HG02763 (cell line): Measurements from ENCODE around the gene NCLN.
"Not testable (repeated sequence)": the region's sequence is repeated elsewhere in the genome, so short reads cannot be mapped to it uniquely, and the experiment has no call there.

ENCODE experiments used
- ATAC-seq: cut with Tn5 transposase; IDR thresholded peaks from one replicate; pipeline ENCODE4 v1.9.1; 2021; ENCODE audit warnings: mild to moderate bottlenecking, moderate library complexity; ENCODE audit not compliant: unreplicated experiment

The NCLN gene

DNA sequence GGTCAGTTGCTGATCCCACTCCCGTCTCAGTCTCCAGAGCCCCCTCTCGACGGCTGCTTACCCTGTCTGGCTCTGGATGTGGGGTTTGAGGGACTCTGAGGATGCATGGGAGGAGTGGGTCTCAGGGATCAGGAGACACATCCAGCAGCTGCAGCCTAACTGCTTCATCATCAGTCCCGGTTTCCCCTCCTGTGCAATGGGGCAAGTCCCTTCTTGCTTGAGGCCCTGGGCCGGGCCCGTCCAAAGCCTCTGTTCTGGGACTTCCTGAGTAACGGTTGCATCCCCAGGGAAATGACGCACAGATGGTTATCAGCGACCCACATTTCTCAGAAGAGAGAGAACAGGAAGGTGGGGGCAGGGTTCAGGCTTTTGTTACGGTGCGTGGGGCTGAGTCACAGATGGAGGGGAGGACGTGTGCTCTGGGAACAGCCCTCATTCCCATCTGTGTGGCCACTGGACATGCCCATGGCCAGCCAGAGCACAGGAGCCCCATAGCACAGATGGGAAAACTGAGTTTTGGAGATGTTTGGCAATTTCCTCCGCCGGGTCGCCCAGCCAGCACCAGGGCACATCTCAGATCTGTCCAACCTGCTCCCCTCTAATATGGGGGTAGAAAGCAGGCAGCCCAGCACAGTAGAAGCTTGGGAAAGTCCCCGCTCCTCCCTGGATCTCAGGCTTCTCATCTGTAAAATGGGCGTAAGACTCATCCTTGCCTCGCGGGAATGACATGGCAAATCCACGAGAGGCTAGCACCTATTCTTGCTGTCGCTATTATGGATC is 30.6 kb upstream of the NCLN start:
- ATAC-seq: peak; percentile 56

DNA sequence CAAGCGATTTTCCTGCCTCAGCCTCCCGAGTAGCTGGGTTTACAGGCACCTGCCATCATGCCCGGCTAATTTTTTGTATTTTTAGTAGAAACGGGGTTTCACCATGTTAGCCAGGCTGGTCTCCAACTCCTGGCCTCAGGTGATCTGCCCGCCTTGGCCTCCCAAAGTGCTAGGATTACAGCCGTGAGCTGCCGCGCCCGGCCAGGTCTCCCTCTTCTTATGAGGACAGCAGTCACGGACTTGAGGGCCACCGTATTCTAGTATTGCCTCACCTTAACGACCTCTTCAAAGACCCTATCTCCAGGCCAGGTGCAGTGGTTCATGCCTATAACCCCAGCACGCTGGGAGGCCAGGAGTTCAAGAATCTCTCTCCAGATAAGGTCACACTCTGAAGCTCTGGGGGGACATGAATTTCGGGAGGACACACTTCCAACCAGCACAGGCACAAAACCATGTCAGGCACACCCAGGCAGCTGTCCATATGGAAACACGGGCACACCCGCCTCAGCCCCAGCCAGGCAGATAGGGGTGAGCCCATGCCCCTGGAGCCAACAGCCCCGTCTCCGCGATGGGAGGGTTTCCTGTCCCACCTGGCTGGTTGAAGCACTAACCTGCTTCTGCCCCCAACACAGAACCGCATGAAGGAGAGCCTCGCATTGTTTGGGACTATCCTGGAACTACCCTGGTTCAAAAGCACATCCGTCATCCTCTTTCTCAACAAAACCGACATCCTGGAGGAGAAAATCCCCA is 28.5 kb upstream of the NCLN start:
- ATAC-seq: no peak

DNA sequence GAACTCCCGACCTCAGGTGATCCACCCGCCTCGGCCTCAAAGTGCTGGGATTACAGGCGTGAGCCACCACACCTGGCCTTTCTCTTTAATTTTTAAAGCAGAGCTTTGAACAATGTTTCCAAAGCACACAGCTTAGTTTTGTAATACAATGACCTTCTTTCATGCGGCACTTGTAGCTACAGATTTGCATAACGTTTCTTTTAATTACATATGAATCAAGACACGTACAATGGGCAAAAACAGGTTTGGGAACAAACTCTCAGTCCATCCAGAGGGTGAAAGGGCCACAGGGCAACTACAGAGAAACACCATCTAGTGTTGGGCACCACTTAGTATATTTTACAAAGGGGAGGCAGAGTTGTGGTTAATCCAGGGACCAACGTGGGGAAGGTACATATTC is 26.2 kb upstream of the NCLN start:
- no peak for ATAC-seq

DNA sequence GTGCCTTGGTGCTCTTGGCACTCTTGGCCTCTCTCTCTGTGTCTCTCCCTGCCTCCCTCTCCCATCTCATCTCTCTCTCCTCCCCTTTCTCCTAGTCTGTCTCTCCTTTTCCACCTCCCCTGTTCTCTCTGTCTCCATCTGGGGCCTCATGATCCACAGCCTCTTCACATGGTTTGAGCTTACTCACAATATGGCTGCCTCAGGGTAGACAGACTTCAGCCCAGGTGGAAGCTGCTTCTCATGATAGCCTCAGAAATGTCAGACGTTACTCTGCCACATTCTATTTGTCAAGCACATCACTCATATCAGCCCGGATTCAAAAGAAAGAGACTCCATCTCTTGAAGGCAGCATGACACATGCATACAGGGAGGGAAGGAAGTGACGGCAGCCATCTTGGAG is 25.5 kb upstream of the NCLN start:
- no peak for ATAC-seq

DNA sequence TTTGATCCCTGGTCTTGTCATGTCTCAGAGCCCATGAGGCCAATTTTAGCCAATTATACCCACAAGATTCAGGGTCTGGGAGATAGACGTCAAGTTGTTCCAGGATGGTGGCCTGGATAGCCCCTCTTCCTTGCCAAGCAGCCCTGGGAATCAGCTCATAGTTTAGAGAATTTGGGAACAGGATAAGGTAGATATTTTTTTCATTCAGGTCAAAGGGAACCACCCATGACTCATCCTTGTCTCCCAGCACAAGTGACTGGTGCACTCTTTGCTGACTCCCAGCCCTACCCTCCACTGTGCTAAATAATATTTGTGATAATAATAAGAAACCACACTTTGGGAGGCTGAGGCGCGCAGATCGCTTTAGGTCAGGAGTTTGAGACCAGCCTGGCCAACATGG is 24.3 kb upstream of the NCLN start:
- ATAC-seq: no peak

DNA sequence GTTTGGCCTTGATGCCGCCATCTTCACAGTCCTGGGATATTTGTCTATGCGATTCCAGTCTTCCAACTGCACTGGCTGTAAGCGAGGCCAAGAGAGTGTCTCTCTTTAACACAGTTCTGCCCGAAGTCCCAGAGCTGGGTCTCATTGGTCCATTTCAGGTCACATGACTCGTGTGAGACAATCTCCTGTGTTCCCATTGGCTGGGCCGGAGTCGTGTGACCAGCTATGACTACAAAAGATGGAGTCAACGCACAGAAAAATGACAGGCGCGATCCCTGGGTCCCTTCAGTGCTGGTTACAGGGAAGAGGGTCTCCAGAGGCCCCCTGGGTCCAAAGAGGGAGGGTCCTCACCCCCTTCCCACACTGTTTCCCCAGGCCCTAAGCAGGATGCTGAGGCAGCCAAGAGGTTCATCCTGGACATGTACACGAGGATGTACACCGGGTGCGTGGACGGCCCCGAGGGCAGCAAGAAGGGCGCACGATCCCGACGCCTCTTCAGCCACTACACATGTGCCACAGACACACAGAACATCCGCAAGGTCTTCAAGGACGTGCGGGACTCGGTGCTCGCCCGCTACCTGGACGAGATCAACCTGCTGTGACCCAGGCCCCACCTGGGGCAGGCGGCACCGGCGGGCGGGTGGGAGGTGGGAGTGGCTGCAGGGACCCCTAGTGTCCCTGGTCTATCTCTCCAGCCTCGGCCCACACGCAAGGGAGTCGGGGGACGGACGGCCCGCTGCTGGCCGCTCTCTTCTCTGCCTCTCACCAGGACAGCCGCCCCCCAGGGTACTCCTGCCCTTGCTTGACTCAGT is 23.1 kb upstream of the NCLN start:
- no peak for ATAC-seq

DNA sequence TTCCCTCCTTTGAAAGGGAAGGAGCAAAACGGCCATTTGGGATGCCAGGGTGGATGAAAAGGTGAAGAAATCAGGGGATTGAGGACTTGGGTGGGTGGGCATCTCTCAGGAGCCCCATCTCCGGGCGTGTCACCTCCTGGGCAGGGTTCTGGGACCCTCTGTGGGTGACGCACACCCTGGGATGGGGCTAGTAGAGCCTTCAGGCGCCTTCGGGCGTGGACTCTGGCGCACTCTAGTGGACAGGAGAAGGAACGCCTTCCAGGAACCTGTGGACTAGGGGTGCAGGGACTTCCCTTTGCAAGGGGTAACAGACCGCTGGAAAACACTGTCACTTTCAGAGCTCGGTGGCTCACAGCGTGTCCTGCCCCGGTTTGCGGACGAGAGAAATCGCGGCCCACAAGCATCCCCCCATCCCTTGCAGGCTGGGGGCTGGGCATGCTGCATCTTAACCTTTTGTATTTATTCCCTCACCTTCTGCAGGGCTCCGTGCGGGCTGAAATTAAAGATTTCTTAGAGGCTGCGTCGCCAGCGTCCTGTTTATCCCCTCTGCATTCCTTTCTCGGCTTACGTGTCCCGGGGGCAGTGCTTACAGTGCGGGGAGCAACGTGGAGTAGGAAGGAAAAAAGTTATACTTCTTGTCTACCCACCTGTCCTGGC is 22.4 kb upstream of the NCLN start:
- ATAC-seq: no peak

DNA sequence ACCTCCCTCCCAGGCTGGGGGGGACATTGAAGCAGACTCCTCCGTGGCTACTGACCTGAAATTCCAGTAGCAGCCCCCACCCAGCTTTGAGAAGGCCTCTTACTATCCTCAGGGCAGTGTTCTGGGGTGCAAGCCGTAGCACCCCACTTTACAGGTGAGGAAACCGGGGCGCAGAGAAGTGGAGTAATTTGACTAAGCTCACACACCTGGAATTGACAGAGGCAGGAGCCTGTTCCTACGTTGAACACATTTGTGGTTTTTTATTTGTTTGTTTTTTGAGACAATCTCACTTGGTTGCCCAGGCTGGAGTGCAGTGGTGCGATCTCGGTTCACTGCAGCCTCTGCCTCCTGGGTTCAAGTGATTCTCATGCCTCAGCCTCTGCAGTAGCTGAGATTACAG is 21.8 kb upstream of the NCLN start:
- no peak for ATAC-seq

DNA sequence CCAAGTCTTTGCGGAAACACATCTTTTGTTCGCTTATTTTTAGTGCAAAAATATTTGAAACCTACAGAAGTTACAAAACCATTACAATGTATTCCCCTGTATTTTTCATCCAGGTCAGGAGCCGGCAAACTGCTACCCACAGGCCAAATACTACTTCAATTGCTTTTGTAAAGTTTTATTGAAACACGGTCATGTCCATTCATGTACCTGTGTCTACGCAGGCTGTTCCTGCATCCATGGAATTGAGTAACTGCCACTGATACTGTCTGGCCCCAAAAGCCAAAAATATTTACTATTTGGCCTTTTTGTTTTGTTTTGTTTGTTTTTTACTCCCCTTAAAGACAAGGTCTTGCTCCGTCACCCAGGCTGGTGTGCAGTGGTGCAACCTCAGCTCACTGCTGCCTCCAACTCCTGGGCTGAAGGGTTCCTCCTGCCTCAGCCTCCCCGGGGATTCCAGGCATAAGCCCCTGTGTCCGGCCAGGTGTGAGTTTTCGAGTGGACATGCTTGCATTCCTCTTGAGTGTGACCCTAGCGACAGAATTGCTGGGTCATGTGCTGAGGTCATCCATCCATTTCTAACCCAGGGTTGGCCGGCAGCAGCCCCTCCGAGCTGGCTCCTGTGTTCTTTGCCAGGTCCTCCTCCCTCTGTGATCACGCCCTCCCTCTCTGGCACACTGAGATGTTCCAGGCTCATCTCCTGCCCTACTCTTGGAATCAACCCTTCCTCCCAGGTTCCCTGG is 18.0 kb upstream of the NCLN start:
- no peak for ATAC-seq

DNA sequence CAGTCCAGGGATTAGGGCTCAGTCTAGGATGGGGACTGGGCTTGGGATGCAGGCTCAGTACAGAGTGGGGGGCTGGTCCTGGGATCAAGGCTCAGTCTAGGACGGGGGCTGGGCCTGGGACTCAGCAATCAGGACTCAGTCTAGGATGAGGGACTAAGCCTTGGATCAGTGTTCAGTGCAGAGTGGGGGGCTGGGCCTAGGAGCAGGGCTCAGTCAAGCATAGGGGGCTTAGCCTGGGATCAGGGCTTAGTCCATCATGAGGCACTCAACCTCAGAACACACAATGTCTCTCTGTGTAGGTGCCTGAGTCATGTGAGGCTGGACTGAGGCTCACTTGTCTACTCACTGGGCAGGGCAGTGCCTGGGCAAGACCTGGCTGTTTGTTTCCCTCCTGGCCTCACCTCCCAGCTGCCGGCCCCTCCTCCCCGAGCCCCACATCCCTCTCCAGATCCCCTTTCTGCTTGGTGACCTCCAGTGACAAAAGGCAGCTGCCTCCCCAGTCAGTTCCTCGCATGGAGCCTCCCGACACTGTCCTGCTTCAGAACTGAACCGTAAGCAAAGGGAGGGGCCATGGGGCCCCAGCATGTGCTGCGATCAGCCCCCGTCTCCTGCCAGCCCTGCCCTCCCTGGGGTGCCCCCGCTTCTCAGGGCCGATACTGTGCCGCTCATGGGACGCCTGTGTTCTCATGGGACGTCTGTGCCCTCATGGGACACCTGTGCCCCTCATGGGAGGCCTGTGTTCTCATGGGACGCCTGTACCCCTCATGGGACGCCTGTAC is 13.6 kb upstream of the NCLN start:
- ATAC-seq: no peak

DNA sequence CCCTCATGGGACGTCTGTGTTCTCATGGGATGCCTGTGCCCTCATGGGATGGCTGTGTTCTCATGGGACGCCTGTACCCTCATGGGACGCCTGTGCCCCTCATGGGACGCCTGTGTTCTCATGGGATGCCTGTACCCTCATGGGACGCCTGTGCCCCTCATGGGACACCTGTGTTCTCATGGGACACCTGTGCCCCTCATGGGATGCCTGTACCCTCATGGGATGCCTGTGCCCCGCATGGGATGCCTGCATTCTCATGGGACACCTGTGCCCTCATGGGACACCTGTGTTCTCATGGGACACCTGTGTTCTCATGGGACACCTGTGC is 13.1 kb upstream of the NCLN start:
- ATAC-seq: not testable (repeated sequence)

DNA sequence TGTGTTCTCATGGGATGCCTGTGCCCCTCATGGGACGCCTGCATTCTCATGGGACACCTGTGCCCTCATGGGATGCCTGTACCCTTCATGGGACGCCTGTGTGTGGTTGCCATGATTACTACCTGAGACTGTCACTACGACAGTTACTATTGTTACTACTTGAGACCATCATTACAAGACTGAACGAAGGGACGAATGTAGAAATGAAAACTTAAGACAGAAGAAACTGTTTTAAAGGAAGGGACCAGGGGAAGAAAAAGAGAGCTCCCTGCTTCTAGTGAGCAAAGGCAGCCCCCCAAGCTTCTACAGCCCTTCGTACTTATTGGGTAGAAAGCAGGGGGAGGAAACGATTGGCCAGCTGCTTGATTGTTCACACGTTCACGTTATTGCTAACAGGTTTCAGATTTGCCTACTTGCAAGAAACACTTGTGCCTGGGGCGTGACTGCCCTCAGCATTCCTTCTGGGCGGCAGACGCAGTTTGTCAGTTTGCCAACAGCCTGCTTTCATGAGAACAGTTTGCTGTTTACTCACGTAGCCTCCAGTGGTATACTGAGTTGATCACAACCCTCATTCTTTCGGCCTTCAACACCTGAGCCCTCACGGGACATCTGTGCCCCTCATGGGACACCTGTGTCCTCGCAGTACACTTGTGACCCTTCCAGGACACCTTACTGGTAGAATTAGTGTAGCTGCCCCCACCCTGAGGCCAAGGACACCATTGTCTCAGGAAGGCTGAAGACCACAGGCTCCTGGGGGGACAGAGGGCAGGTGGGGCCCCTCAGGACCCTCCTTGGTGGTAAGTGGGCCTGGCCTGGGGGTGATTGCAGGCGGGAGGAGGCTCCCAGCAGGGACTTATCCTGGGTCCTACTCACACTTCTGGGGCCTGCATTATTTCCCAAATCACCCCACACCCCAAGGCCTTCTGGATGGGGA is 9.7 kb upstream of the NCLN start:
- no peak for ATAC-seq

DNA sequence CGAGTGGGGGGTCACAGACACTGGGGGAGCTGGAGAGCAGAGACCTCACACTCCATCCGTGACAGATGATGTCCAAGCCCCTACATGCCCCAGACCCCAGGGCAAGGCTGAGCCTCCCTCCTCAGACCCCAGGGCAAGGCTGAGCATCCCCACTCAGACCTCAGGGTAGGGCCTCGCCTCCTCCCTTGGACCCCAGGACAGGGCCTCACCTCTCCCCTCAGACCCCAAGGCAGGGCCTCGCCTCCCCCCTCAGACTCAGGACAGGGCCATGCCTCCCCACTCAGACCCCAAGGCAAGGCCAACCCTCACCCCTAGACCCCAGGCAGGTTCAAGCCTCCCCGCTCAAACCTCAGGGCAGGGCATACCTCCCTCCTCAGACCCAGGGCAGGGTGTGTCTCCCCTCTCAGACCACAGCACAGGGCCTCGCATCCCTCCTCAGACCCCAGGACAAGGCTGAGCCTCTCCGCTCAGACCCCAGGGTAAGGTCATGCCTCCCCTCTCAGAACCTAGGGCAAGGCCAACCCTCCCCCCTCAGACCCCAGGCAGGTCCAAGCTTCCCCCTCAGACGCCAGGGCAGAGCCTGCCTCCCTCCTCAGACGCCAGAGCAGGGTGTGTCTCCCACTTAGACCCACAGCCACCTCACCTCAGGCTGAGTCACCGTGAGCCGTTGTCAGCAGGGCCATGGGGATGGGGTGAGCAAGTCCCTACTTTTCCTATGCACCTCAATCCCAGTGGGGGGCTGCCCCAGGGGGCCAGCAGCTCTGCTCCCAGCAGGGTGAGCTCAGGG is 8.8 kb upstream of the NCLN start:
- no peak for ATAC-seq

DNA sequence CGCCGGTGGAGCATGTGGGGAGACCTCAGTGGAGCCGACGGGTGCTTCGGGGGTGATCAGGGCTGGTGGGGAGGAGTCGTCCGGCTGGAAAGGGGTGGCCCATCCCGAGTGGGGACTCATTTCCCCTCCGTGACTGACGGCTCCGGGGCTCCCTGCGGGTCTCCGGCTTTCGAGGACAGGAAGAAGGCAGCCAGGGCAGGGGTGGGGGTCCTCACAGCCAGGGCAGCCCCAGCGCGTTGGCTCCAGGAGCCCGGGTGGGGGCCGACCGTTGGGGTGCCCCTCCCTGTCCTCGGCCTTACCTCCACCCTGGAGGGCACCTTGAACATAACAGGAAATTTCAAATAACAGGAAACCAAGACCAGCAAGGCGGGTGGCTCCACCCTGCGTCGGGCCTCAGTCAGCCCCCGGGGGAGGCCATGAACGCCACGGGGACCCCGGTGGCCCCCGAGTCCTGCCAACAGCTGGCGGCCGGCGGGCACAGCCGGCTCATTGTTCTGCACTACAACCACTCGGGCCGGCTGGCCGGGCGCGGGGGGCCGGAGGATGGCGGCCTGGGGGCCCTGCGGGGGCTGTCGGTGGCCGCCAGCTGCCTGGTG is 7.3 kb upstream of the NCLN start, which contains the start of gene S1PR4:
Gene S1PR4, plus strand, starts transcription at position 393 of the 596 bp plus-strand sequence. Its CDS starts 24 bp downstream, at position 417.
- ATAC-seq: no peak

DNA sequence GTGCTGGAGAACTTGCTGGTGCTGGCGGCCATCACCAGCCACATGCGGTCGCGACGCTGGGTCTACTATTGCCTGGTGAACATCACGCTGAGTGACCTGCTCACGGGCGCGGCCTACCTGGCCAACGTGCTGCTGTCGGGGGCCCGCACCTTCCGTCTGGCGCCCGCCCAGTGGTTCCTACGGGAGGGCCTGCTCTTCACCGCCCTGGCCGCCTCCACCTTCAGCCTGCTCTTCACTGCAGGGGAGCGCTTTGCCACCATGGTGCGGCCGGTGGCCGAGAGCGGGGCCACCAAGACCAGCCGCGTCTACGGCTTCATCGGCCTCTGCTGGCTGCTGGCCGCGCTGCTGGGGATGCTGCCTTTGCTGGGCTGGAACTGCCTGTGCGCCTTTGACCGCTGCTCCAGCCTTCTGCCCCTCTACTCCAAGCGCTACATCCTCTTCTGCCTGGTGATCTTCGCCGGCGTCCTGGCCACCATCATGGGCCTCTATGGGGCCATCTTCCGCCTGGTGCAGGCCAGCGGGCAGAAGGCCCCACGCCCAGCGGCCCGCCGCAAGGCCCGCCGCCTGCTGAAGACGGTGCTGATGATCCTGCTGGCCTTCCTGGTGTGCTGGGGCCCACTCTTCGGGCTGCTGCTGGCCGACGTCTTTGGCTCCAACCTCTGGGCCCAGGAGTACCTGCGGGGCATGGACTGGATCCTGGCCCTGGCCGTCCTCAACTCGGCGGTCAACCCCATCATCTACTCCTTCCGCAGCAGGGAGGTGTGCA is 6.6 kb upstream of the NCLN start:
- ATAC-seq: no peak

DNA sequence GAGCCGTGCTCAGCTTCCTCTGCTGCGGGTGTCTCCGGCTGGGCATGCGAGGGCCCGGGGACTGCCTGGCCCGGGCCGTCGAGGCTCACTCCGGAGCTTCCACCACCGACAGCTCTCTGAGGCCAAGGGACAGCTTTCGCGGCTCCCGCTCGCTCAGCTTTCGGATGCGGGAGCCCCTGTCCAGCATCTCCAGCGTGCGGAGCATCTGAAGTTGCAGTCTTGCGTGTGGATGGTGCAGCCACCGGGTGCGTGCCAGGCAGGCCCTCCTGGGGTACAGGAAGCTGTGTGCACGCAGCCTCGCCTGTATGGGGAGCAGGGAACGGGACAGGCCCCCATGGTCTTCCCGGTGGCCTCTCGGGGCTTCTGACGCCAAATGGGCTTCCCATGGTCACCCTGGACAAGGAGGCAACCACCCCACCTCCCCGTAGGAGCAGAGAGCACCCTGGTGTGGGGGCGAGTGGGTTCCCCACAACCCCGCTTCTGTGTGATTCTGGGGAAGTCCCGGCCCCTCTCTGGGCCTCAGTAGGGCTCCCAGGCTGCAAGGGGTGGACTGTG is 5.9 kb upstream of the NCLN start:
- no peak for ATAC-seq
